HepG2 (cell line): Measurements from ENCODE around the gene PRKG1. TPM values are rescaled to one million over a fixed set of nuclear protein-coding genes. Genes with fewer than 3 reads are reported as not detected.
A peak's percentile ranks its signal among the peaks of the same experiment; 100 is the strongest.

Experiments used
- SOX13 ChIP-seq, 3 experiments: fragments of 450-650 bp in 1 of 3; sonication (generic) in 1 of 3; formaldehyde crosslinking in 1 of 3; IDR thresholded peaks in 2 of 3; conservative IDR thresholded peaks in 1 of 3; 2 replicates each; pipeline versions ENCODE4 v1.5.0 to v1.6.1; 2016 to 2020; ENCODE audit warnings: antibody characterized with exemption in 1 of 3, mild to moderate bottlenecking in 1 of 3, missing compliant biosample characterization in 1 of 3, missing genetic modification reagents in 1 of 3, moderate library complexity in 1 of 3
- ZMYM3 ChIP-seq: sonication (generic); formaldehyde crosslinking; IDR thresholded peaks from 2 replicates; pipeline ENCODE4 v1.5.1; 2020; ENCODE audit warnings: mild to moderate bottlenecking, missing genetic modification reagents
- ZNF740 ChIP-seq: sonication (generic); formaldehyde crosslinking; IDR thresholded peaks from 2 replicates; pipeline ENCODE4 v1.4.0; 2020; ENCODE audit warnings: missing genetic modification reagents
- ZNF761 ChIP-seq: sonication (generic); formaldehyde crosslinking; conservative IDR thresholded peaks from 2 replicates; pipeline ENCODE4 v1.4.0; 2020; ENCODE audit warnings: mild to moderate bottlenecking, missing genetic modification reagents
- polyA plus RNA-seq, 8 experiments: library from polyadenylated mRNA; depleted of rRNA in 3 of 8; stranded (reverse) in 7 of 8; unstranded in 1 of 8; fragments of >200 nt; fragmentation: Illumina TruSeq in 4 of 8; extraction: Trizol in 4 of 8; gene quantifications; 2 replicates each; pipeline versions ENCODE4 v1.2.1 to v1.2.3, GENCODE V29; 2011 to 2016; ENCODE audit warnings: low read depth in 4 of 8, missing spikeins in 1 of 8, mixed read lengths in 1 of 8; ENCODE audit not compliant: insufficient read depth in 1 of 8
- total RNA-seq, 5 experiments: library from RNA; depleted of rRNA; stranded (reverse); fragments of >200 nt; fragmentation: Illumina TruSeq; extraction: Trizol; gene quantifications; 2 replicates each; pipeline ENCODE4 v1.2.3, GENCODE V29; 2016; ENCODE audit warnings: low read depth in 1 of 5
- TF ChIP-seq, protein P1 (sequence below): sonication (generic); formaldehyde crosslinking; IDR thresholded peaks from 2 replicates; pipeline ENCODE4 v1.4.0; 2020; ENCODE audit warnings: missing genetic modification reagents, low read depth, mild to moderate bottlenecking, borderline replicate concordance
- TF ChIP-seq, protein P2 (sequence below): sonication (generic); formaldehyde crosslinking; conservative IDR thresholded peaks from 2 replicates; pipeline ENCODE4 v1.8.1; 2023; ENCODE audit warnings: missing genetic modification reagents

Gene PRKG1
- total and polyA plus RNA-seq, 2 of the 13 experiments (the other 11 are each of a cell fraction or from before 2014, with no cell fraction given), result 0.01 TPM; not detected in 1

- TF ChIP-seq ZNF761 (CRISPR knock-in tag) (no peak), ZMYM3 (CRISPR knock-in tag) (no peak), SOX13 (IDR thresholded peaks at IDR 0.05) (peak; percentile 18; the same call in 1 of the 2 replicates), SOX13 (CRISPR knock-in tag; conservative IDR thresholded peaks at IDR 0.05 in 1 of 2, IDR thresholded peaks at IDR 0.05 in 1 of 2) (no peak; a peak in 1 of 4 replicates), ZNF740 (0 out of 2 replicates have a peak, but pooled peaks have one; percentile 7)
- TF ChIP-seq, protein P1, sequence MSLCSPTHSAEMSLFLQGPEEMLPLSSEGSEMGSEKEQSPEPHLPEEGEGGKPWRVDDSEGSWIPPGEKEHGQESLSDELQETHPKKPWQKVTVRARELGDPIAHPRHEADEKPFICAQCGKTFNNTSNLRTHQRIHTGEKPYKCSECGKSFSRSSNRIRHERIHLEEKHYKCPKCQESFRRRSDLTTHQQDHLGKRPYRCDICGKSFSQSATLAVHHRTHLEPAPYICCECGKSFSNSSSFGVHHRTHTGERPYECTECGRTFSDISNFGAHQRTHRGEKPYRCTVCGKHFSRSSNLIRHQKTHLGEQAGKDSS (CRISPR knock-in tag), result no peak
- TF ChIP-seq, protein P2, sequence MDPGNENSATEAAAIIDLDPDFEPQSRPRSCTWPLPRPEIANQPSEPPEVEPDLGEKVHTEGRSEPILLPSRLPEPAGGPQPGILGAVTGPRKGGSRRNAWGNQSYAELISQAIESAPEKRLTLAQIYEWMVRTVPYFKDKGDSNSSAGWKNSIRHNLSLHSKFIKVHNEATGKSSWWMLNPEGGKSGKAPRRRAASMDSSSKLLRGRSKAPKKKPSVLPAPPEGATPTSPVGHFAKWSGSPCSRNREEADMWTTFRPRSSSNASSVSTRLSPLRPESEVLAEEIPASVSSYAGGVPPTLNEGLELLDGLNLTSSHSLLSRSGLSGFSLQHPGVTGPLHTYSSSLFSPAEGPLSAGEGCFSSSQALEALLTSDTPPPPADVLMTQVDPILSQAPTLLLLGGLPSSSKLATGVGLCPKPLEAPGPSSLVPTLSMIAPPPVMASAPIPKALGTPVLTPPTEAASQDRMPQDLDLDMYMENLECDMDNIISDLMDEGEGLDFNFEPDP (CRISPR knock-in tag), result no peak
Measured at GRCh38 chr10:52313256-52313932, 1239.1 kb downstream of the PRKG1 start (continued).
